Measurements from ENCODE around the gene CRYBB3.

Gene CRYBB3

GRCh38 chr22:25176175-25176574 lies 23.5 kb upstream of the CRYBB3 start:
- Histone ChIP-seq H3K4me3 (ENCODE audit: insufficient read depth, low read length, poor library complexity, severe bottlenecking) (no peak overlapping the region), H3K27ac (ENCODE audit: low read depth, low read length) (no peak overlapping the region), H3K4me2 (ENCODE audit: low read depth, low read length, poor library complexity, severe bottlenecking) (no peak overlapping the region), H3K9ac (ENCODE audit: low read length) (no peak overlapping the region), H4K20me1 (ENCODE audit: low read depth, low read length) (no peaks in the 10 kb centered on the region), H3K36me3 (ENCODE audit: low read length) (no peaks in the 10 kb centered on the region), H3K9me2 (replicated peaks; ENCODE audit: insufficient read depth, low read length) (no peaks in the 10 kb centered on the region), H3F3A (ENCODE audit: insufficient read depth) (no peaks in the 10 kb centered on the region), H3K9me3 (ENCODE audit: insufficient read depth, low read length) (no peaks in the 10 kb centered on the region), H2AFZ (ENCODE audit: low read depth, low read length, severe bottlenecking) (no peak overlapping the region), H3K27me3 (ENCODE audit: low read length) (no peaks in the 10 kb centered on the region), H3K79me2 (ENCODE audit: insufficient read depth, low read length) (no peaks in the 10 kb centered on the region)
- TF ChIP-seq, protein P1, sequence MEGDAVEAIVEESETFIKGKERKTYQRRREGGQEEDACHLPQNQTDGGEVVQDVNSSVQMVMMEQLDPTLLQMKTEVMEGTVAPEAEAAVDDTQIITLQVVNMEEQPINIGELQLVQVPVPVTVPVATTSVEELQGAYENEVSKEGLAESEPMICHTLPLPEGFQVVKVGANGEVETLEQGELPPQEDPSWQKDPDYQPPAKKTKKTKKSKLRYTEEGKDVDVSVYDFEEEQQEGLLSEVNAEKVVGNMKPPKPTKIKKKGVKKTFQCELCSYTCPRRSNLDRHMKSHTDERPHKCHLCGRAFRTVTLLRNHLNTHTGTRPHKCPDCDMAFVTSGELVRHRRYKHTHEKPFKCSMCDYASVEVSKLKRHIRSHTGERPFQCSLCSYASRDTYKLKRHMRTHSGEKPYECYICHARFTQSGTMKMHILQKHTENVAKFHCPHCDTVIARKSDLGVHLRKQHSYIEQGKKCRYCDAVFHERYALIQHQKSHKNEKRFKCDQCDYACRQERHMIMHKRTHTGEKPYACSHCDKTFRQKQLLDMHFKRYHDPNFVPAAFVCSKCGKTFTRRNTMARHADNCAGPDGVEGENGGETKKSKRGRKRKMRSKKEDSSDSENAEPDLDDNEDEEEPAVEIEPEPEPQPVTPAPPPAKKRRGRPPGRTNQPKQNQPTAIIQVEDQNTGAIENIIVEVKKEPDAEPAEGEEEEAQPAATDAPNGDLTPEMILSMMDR (IDR thresholded peaks at IDR 0.05; ENCODE audit: insufficient read depth, low read length, poor library complexity, severe bottlenecking), result no peak
- no peak for TF ChIP-seq EZH2phosphoT487 (conservative IDR thresholded peaks at IDR 0.05; ENCODE audit: low read length)

- H4K20me1 ChIP-seq (ENCODE audit: low read depth, low read length), result no peaks in the 10 kb centered on the region
- no peaks in the 10 kb centered on the region for H3K9me3 ChIP-seq (ENCODE audit: insufficient read depth, low read length)
- no peak overlapping the region for H3K27ac ChIP-seq (ENCODE audit: low read depth, low read length)
- H3K4me3 ChIP-seq (ENCODE audit: insufficient read depth, low read length, poor library complexity, severe bottlenecking), result no peak overlapping the region
- H3K36me3 ChIP-seq (ENCODE audit: low read length), result no peaks in the 10 kb centered on the region
- TF ChIP-seq, protein P1 (IDR thresholded peaks at IDR 0.05; ENCODE audit: insufficient read depth, low read length, poor library complexity, severe bottlenecking), result no peak
- no peak for TF ChIP-seq EZH2phosphoT487 (conservative IDR thresholded peaks at IDR 0.05; ENCODE audit: low read length)
- no peaks in the 10 kb centered on the region for H3K79me2 ChIP-seq (ENCODE audit: insufficient read depth, low read length)
- no peak overlapping the region for H2AFZ ChIP-seq (ENCODE audit: low read depth, low read length, severe bottlenecking)
- H3K4me2 ChIP-seq (ENCODE audit: low read depth, low read length, poor library complexity, severe bottlenecking), result no peak overlapping the region
- no peaks in the 10 kb centered on the region for H3K9me2 ChIP-seq (replicated peaks; ENCODE audit: insufficient read depth, low read length)
- no peaks in the 10 kb centered on the region for H3K27me3 ChIP-seq (ENCODE audit: low read length)
- no peak overlapping the region for H3K9ac ChIP-seq (ENCODE audit: low read length)
- H3F3A ChIP-seq (ENCODE audit: insufficient read depth), result no peaks in the 10 kb centered on the region
These were observed 22.9 kb upstream of the CRYBB3 start for GRCh38 chr22:25176799-25177198.

DNA sequence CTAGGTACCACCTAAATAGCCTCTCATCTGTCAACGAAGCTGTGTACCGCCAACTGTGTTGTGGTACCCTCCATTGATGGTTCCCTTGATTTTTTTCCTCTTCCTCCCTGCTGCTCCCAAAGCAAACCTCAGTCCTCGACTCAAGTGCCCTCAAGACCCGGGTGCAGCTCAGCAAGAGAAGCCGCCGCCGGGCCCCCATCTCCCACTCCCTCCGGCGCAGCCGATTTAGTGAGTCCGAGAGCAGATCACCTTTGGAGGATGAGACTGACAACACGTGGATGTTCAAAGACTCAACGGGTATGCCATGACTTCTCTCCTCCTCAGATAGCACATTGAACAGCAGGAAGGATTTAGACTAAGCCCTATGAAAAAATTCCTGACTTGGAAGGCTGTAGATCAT lies 22.4 kb upstream of the CRYBB3 start:
- Histone ChIP-seq H3K36me3 (ENCODE audit: low read length) (no peaks in the 10 kb centered on the region), H3K9ac (ENCODE audit: low read length) (no peak overlapping the region), H3K27me3 (ENCODE audit: low read length) (no peaks in the 10 kb centered on the region), H3K4me2 (ENCODE audit: low read depth, low read length, poor library complexity, severe bottlenecking) (no peak overlapping the region), H2AFZ (ENCODE audit: low read depth, low read length, severe bottlenecking) (no peak overlapping the region), H3K27ac (ENCODE audit: low read depth, low read length) (no peak overlapping the region), H3K79me2 (ENCODE audit: insufficient read depth, low read length) (no peaks in the 10 kb centered on the region), H3F3A (ENCODE audit: insufficient read depth) (no peaks in the 10 kb centered on the region), H3K4me3 (ENCODE audit: insufficient read depth, low read length, poor library complexity, severe bottlenecking) (no peak overlapping the region), H3K9me2 (replicated peaks; ENCODE audit: insufficient read depth, low read length) (no peaks in the 10 kb centered on the region), H4K20me1 (ENCODE audit: low read depth, low read length) (no peaks in the 10 kb centered on the region), H3K9me3 (ENCODE audit: insufficient read depth, low read length) (no peaks in the 10 kb centered on the region)
- TF ChIP-seq, protein P1 (IDR thresholded peaks at IDR 0.05; ENCODE audit: insufficient read depth, low read length, poor library complexity, severe bottlenecking), result no peak
- TF ChIP-seq EZH2phosphoT487 (conservative IDR thresholded peaks at IDR 0.05; ENCODE audit: low read length), result no peak

Measured in SU-DHL-6 (cell line).